NCI-H524 (cell line): ENCODE measurements around the gene SEPTIN14.
A peak's percentile ranks its signal among the peaks of the same experiment; 100 is the strongest.
"Not testable (repeated sequence)": the region's sequence is repeated elsewhere in the genome, so short reads cannot be mapped to it uniquely, and the experiment has no call there.

Source experiments
- DNase-seq, 2 experiments: peaks; one replicate each; lab custom pipeline; 2025; lab: John Stamatoyannopoulos, UW

The SEPTIN14 gene

DNA sequence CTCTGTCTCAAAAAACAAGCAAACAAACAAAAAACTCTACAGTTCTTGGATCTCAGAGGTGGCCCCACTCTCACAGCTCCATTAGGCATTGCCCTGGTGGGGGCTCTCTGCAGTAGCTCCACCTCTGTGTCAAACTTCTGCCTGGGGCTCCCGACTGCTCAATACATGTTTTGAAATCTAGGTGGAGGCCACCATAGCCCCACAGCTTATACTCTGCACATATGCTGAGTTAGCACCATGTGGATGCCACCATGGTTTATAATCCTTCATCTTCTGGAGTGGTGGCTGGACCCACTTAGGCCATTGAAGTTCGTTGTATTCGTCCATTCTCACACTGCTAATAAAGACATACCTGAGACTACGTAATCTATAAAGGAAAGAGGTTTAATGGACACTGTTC, 78.4 kb downstream of the SEPTIN14 start:
- DNase-seq: no peak

DNA sequence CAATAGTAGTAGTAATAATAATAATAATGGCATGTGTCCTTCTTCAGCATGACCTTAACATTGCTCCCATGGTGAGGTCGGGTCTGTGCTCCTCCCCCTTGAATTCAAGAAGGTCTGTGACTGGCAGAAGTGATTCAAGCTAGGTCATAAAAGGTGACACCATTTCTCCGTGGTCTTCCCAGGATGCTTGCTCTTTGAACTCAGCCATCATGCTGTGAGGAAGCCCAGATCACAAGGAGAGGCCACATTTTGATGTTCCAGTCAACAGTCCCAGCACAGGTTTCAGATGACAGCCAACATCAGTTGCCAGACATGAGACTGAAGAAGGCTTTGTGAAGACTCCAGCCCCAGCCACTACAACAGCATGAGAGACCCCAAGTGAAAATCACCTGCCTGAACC, 83.9 kb downstream of the SEPTIN14 start:
- DNase-seq: no peak

DNA sequence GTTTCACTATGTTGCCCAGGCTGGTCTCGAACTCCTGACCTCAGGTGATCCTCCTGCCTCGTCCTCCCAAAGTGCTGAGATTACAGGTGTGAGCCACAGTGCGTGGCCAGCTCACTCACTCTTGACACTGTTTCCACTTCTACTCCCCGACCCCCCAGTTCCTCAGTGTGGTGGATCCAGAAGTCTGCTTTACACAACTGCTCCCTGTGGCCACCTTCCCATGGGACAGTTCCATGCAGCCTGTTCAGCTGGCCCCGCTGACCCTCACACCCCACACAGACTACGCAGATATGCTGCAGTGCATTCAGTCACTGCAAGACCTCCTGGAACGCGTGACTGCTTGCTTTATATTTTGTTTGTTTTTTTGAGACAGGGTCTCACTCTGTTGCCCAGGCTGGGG, 86.4 kb downstream of the SEPTIN14 start:
- DNase-seq: no peak

DNA sequence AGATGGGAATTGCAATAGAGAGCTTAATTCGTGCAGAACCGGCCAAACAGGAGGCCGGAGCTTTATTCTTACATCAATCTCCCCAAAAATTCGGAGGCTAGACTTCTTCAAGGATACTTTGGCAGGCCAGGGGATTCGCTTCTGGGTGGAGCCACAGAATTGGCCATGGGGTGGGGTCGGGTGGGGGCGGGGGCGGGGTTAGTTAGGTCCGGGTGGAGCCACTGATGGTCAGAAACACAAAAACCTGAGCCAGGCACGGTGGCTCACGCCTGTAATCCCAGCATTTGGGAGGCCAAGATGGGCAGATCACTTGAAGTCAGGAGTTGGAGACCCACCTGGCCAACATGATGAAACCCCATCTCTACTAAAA, 87.5 kb downstream of the SEPTIN14 start:
- no peak for DNase-seq

DNA sequence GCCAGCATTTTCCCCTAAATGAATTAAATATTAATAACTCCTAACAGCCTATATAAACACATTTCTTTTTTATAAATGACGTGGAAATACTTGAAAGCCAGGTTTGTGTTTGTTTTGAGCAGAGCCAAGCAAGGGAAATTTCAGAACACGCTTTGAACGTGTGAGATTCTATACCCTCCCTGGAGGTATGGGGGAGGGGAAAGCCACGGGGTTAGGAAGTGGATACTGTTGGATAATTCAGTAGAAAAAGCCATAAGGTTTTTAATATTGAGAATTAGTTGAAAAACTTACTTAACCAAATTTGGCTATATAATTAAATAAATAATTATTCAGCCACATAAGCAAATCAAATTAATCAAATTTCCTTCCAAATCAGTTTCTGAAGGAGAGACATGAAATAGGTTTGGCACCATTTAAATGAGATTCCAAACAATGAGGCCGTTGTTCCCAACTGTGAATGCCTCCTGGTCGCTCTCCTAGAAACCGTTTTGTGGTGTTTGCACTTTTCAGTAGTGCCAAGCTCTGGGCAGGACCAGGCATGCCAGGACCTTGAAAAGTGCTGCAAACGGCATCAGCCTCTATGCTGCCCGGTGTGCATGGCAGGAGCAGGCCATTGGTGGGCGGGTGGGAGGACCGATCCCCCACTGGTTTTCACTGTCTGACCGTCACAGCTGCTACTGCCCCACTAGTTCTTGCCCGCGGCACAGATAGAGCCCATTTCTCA, 88.1 kb downstream of the SEPTIN14 start:
- peak in 1 of 2 experiments; percentile 16 for DNase-seq

DNA sequence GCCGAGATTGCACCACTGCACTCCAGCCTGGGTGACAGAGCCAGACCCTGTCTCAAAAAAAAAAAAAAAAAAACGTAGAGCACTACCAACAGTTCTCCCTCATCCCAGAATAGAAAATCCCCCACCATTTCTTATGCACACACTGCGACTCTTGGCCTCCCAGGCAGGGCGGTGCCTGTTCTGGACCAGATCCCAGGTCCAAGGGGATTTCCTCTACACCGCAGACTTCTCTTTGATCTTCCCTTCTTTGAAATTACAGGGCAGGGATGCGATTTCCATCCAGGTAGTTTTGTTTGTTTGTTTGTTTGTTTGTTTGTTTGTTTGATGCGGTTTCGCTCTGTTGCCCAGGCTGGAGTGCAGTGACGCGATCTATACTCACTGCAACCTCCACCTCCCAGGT, 91.8 kb downstream of the SEPTIN14 start:
- no peak for DNase-seq

DNA sequence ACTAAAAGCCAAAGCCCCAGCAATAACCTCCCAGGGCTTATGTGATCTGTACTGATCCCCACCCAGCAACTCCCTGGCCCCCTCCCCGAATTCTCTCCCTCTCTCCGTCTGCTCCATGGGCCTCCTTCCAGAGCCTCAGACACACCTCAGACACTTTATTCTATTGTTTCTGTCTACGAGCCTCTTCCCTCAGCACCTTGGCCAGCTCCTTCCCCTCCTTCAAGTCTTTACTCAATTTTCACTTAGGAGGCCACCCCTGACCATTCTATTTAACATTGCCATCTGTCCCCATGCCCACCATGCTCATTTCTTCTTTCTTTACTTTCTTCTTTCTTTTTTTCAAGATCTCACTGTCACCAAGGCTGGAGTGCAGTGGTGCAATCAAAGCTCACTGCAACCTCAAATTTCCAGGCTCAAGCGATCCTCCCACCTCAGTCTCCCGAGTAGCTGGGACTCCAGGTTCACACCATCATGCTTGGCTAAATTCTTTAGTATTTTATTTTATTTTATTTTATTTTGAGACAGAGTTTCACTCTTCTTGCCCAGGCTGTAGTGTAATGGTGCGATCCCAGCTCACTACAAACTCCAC, 109.2 kb downstream of the SEPTIN14 start:
- DNase-seq: not testable (repeated sequence)

DNA sequence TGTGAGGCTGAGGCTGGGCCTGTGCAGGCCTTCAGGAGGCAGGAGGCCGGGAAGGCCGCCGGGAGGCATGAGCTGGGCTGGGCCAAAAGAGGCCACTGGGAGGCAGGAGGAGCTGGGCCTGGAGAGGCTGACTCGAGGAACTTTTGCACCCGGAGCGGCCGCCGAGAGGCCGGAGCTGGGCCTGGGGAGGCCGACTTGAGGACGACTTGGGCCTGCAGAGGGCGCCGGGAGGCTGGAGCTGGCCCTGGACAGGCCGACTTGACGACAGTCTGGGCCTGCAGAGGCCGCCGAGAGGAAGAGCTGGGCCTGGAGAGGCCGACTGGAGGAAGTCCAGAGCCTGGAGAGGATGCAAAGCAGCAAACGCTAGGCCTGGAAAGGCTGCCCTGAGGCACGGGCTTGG, 117.8 kb downstream of the SEPTIN14 start:
- DNase-seq: not testable (repeated sequence)
